ENCODE measurements around the gene LENG9. TPM values are rescaled to one million over a fixed set of nuclear protein-coding genes. Genes with fewer than 3 reads are reported as not detected.

Gene LENG9
- total RNA-seq, 4 donors from 2014 or later: 1.5 to 4.9 (median 3.4) TPM

DNA sequence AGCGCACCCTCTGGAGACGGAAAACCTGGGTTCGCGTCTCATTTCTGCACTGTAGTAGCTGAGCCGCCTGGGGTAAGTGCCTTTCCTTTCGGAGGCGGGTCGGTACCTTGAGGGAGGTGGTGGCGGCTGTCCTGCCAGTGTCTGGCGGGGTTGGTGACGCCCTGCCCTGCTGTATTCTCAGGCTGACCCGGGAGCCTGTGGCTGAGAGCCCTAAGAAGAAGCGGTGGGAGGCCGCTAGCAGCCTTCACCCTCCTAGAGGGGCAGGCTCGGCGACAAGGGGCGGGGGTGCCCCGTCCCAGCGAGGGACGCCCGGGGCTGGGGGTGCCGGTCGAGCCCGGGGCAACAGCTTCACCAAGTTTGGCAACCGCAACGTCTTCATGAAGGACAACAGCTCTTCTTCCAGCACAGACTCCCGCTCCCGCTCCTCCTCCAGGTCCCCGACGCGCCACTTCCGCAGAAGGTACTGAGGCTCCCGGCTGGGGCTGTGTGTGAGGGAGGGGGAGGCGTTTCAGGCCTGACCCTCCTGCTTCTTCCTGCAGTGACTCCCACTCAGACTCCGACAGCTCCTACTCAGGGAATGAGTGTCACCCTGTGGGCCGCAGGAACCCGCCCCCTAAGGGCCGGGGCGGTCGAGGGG, 7.7 kb downstream of the LENG9 start:
- intact Hi-C loops (cut with DNase I; ENCODE audit: low total_unique reads) (no loop called here), in situ Hi-C loops (cut with MboI; ENCODE audit: low sequenced_read_pairs in 4 of 4) (loop anchor here in 1 of 4 donors (10.0 kb wide), 1 partner anchor 251 kb away; the partner anchor contains the start of gene RPS9)
- TF ChIP-seq POLR2A (IDR thresholded peaks at IDR 0.05): no peak
- TF ChIP-seq, protein P1, sequence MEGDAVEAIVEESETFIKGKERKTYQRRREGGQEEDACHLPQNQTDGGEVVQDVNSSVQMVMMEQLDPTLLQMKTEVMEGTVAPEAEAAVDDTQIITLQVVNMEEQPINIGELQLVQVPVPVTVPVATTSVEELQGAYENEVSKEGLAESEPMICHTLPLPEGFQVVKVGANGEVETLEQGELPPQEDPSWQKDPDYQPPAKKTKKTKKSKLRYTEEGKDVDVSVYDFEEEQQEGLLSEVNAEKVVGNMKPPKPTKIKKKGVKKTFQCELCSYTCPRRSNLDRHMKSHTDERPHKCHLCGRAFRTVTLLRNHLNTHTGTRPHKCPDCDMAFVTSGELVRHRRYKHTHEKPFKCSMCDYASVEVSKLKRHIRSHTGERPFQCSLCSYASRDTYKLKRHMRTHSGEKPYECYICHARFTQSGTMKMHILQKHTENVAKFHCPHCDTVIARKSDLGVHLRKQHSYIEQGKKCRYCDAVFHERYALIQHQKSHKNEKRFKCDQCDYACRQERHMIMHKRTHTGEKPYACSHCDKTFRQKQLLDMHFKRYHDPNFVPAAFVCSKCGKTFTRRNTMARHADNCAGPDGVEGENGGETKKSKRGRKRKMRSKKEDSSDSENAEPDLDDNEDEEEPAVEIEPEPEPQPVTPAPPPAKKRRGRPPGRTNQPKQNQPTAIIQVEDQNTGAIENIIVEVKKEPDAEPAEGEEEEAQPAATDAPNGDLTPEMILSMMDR (IDR thresholded peaks at IDR 0.05 in 4 of 5, conservative IDR thresholded peaks at IDR 0.05 in 1 of 5): no peak
- H3K4me1 ChIP-seq: peaks cover 8 to 9% of the 10 kb centered on the region in 2 donors
- H3K27me3 ChIP-seq: no peaks in the 10 kb centered on the region
- no peaks in the 10 kb centered on the region for H3K9me3 ChIP-seq
- ATAC-seq (no peak), DNase-seq (no peak)
- H3K36me3 ChIP-seq: peaks cover 9 to 100% of the 10 kb centered on the region in 2 donors
- no peak overlapping the region for H3K4me3 ChIP-seq
- no peak overlapping the region for H3K27ac ChIP-seq

DNA sequence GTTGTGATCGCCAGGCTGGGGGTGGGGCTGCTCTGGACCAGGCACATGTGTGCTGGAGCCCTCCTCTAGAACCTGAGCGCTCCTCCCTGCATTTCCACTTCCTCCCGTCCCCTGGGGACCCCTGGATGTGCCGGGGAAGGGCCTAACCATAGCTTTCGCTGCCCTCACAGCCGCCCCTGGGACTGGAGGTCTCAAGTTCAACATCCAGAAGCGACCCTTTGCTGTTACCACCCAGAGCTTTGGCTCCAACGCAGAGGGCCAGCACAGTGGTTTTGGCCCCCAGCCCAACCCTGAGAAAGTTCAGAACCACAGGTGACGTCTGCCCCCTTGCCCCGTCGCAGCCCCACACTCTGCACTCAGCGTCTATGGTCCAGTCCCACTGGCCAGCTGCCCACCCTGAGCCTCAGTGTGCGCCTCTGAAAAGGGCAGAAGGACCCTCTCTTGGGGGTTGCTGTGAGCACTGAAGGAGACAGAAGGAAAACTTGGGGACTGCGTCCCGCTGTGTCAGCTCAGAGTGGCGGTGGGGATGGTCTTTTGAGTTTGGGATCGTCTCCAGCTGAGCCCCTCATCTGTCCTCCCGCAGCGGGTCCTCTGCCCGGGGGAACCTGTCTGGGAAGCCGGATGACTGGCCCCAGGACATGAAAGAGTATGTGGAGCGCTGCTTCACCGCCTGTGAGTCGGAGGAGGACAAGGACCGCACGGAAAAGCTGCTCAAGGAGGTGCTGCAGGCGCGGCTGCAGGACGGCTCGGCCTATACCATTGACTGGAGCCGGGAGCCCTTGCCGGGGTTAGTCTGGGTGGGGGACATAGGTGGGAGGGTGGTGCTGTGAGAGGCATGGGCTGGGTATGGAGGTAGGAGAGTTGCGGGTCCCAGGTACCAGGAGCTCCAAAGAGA, 8.6 kb downstream of the LENG9 start:
- intact Hi-C loops (cut with DNase I; ENCODE audit: low total_unique reads): no loop called here
- peaks cover 9 to 93% of the 10 kb centered on the region in 2 donors for H3K36me3 ChIP-seq
- ATAC-seq (no peak), DNase-seq (no peak)
- H3K9me3 ChIP-seq: no peaks in the 10 kb centered on the region
- H3K4me1 ChIP-seq: peaks cover 16 to 18% of the 10 kb centered on the region in 2 donors
- no peak overlapping the region for H3K27ac ChIP-seq
- in situ Hi-C loops (cut with MboI; ENCODE audit: low sequenced_read_pairs in 4 of 4): loop anchor here in 1 of 4 donors (10.0 kb wide), 1 partner anchor 250 kb away; the partner anchor contains the start of gene RPS9
- no peak for TF ChIP-seq POLR2A (IDR thresholded peaks at IDR 0.05)
- TF ChIP-seq, protein P1 (IDR thresholded peaks at IDR 0.05 in 4 of 5, conservative IDR thresholded peaks at IDR 0.05 in 1 of 5): no peak
- no peak overlapping the region for H3K4me3 ChIP-seq
- H3K27me3 ChIP-seq: no peaks in the 10 kb centered on the region

DNA sequence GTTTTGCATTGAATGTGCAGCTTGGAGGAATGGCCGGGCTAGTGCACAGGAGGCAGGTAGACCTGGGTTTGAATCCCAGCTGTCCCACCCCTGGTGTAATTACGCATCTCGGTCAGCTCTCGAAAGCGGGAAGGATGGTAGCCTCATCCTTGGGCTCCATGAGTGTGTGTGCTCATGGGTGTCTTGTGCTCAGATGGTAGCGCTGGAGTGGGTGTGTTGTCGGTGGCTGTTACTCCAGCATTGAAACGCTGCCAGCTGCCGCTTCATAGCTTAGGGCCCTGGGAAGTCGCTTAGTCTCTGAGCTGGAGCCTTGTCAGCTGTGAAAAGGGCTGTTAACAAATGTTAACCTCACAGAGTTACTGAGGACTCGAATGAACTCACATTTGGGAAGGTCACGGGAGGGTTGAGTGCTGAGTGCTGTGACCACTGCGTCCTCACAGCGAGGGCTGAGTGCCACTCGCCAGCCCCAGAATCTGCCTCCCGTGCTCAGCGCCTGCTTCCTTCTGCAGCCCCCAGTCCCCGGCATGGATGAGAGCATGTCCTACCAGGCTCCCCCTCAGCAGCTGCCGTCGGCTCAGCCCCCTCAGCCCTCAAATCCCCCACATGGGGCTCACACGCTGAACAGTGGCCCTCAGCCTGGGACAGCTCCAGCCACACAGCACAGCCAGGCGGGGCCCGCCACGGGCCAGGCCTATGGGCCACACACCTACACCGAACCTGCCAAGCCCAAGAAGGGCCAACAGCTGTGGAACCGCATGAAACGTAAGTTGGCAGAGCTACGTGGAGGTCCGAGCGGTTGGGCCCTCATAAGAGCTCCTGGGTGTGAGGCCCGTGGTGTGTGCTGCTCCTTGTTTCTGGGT, 9.4 kb downstream of the LENG9 start:
- no peak for DNase-seq
- no peak overlapping the region for H3K4me3 ChIP-seq
- no peak for ATAC-seq
- H3K27me3 ChIP-seq: no peaks in the 10 kb centered on the region
- in situ Hi-C loops (cut with MboI; ENCODE audit: low sequenced_read_pairs in 4 of 4) (loop anchor here in 1 of 4 donors (10.0 kb wide), 1 partner anchor 249 kb away; the partner anchor contains the start of gene RPS9), intact Hi-C loops (cut with DNase I; ENCODE audit: low total_unique reads) (no loop called here)
- peaks cover 9 to 84% of the 10 kb centered on the region in 2 donors for H3K36me3 ChIP-seq
- no peak for TF ChIP-seq POLR2A (IDR thresholded peaks at IDR 0.05)
- TF ChIP-seq, protein P1 (IDR thresholded peaks at IDR 0.05 in 4 of 5, conservative IDR thresholded peaks at IDR 0.05 in 1 of 5): no peak
- no peaks in the 10 kb centered on the region for H3K9me3 ChIP-seq
- H3K27ac ChIP-seq: no peak overlapping the region
- peaks cover 18 to 19% of the 10 kb centered on the region in 2 donors for H3K4me1 ChIP-seq

DNA sequence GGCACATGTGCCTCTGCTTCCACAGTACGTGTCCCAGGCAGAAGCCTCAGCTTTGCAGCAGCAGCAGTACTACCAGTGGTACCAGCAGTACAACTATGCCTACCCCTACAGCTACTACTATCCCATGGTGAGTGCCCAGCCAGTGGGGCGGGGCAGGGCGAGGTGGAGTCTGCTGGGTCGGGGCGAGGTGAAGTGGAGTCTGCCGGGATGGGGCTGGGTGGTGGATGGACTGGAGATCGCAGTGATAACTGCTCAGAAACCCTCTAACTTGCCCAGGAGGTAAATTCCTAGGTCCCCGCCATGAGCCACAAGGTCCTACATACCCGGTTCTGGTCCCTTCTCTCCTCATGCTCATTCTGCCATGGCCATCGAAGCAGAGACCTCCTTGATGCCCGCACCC, 11.0 kb downstream of the LENG9 start:
- intact Hi-C loops (cut with DNase I; ENCODE audit: low total_unique reads): no loop called here
- Histone ChIP-seq H3K27ac (no peak overlapping the region), H3K4me3 (no peak overlapping the region), H3K36me3 (peaks cover 5 to 69% of the 10 kb centered on the region in 2 donors), H3K4me1 (peaks cover 20 to 21% of the 10 kb centered on the region in 2 donors), H3K9me3 (no peaks in the 10 kb centered on the region), H3K27me3 (no peaks in the 10 kb centered on the region)
- in situ Hi-C loops (cut with MboI; ENCODE audit: low sequenced_read_pairs in 4 of 4): loop anchor here in 1 of 4 donors (10.0 kb wide), 1 partner anchor 248 kb away; the partner anchor contains the start of gene RPS9
- no peak for DNase-seq
- no peak for TF ChIP-seq POLR2A (IDR thresholded peaks at IDR 0.05)
- no peak for ATAC-seq

All from gastrocnemius medialis (tissue), 4 donors.